ENCODE measurements around the gene SSU72. TPM values are rescaled to one million over a fixed set of nuclear protein-coding genes. Genes with fewer than 3 reads are reported as not detected.

The SSU72 gene
- total RNA-seq, 1 donor from 2014 or later = 118 TPM

- Mint-ChIP-seq H3K36me3 (ENCODE audit: insufficient read depth) (peaks cover 1% of the 10 kb centered on the region), H3K9me3 (ENCODE audit: low read depth) (no peaks in the 10 kb centered on the region), H3K4me3 (ENCODE audit: low read depth) (no peak overlapping the region), H3K27ac (no peak overlapping the region), H3K27me3 (no peaks in the 10 kb centered on the region), H3K4me1 (ENCODE audit: low read depth) (peaks cover 19% of the 10 kb centered on the region)
- no peak for DNase-seq (ENCODE audit: low spot score, unreplicated experiment)
- no peak for TF ChIP-seq CTCF (IDR thresholded peaks at IDR 0.05; ENCODE audit: unreplicated experiment)
These were observed 36.1 kb upstream of the SSU72 start for GRCh38 chr1:1610796-1611195.

GRCh38 chr1:1609822-1610485 lies 35.3 kb upstream of the SSU72 start:
- H3K36me3 Mint-ChIP-seq (ENCODE audit: insufficient read depth) = peaks cover 1% of the 10 kb centered on the region
- peaks cover 17% of the 10 kb centered on the region for H3K4me1 Mint-ChIP-seq (ENCODE audit: low read depth)
- no peaks in the 10 kb centered on the region for H3K9me3 Mint-ChIP-seq (ENCODE audit: low read depth)
- peaks cover under 1% of the 10 kb centered on the region for H3K27me3 Mint-ChIP-seq
- no peak for TF ChIP-seq CTCF (IDR thresholded peaks at IDR 0.05; ENCODE audit: unreplicated experiment)
- DNase-seq (ENCODE audit: low spot score, unreplicated experiment) = no peak
- no peak overlapping the region for H3K27ac Mint-ChIP-seq
- no peak overlapping the region for H3K4me3 Mint-ChIP-seq (ENCODE audit: low read depth)

GRCh38 chr1:1606232-1606631 lies 31.6 kb upstream of the SSU72 start:
- H3K4me3 Mint-ChIP-seq (ENCODE audit: low read depth) = no peak overlapping the region
- H3K4me1 Mint-ChIP-seq (ENCODE audit: low read depth) = no peaks in the 10 kb centered on the region
- no peaks in the 10 kb centered on the region for H3K36me3 Mint-ChIP-seq (ENCODE audit: insufficient read depth)
- H3K27me3 Mint-ChIP-seq = peaks cover 27% of the 10 kb centered on the region
- no peaks in the 10 kb centered on the region for H3K9me3 Mint-ChIP-seq (ENCODE audit: low read depth)
- TF ChIP-seq CTCF (IDR thresholded peaks at IDR 0.05; ENCODE audit: unreplicated experiment) = no peak
- no peak for DNase-seq (ENCODE audit: low spot score, unreplicated experiment)
- H3K27ac Mint-ChIP-seq = no peak overlapping the region

GRCh38 chr1:1605724-1606123 lies 31.1 kb upstream of the SSU72 start:
- Mint-ChIP-seq H3K36me3 (ENCODE audit: insufficient read depth) (no peaks in the 10 kb centered on the region), H3K27ac (no peak overlapping the region), H3K4me1 (ENCODE audit: low read depth) (no peaks in the 10 kb centered on the region), H3K27me3 (peaks cover 28% of the 10 kb centered on the region), H3K9me3 (ENCODE audit: low read depth) (no peaks in the 10 kb centered on the region), H3K4me3 (ENCODE audit: low read depth) (no peak overlapping the region)
- DNase-seq (ENCODE audit: low spot score, unreplicated experiment) = no peak
- no peak for TF ChIP-seq CTCF (IDR thresholded peaks at IDR 0.05; ENCODE audit: unreplicated experiment)

- Mint-ChIP-seq H3K4me3 (ENCODE audit: low read depth) (no peak overlapping the region), H3K36me3 (ENCODE audit: insufficient read depth) (no peaks in the 10 kb centered on the region), H3K4me1 (ENCODE audit: low read depth) (no peaks in the 10 kb centered on the region), H3K9me3 (ENCODE audit: low read depth) (no peaks in the 10 kb centered on the region), H3K27me3 (peaks cover 30% of the 10 kb centered on the region), H3K27ac (no peak overlapping the region)
- TF ChIP-seq CTCF (IDR thresholded peaks at IDR 0.05; ENCODE audit: unreplicated experiment) = no peak
- no peak for DNase-seq (ENCODE audit: low spot score, unreplicated experiment)
These were observed 30.4 kb upstream of the SSU72 start for GRCh38 chr1:1605034-1605591.

All from progenitor cell of endocrine pancreas (in vitro differentiated cells).